ENCODE results near the gene FAM131A. TPM values are rescaled to one million over a fixed set of nuclear protein-coding genes. Genes with fewer than 3 reads are reported as not detected.

Gene FAM131A
- total and polyA plus RNA-seq, 2 of the 4 experiments (the other 2 are of a cell fraction) = 10.8 to 19.5 TPM

DNA sequence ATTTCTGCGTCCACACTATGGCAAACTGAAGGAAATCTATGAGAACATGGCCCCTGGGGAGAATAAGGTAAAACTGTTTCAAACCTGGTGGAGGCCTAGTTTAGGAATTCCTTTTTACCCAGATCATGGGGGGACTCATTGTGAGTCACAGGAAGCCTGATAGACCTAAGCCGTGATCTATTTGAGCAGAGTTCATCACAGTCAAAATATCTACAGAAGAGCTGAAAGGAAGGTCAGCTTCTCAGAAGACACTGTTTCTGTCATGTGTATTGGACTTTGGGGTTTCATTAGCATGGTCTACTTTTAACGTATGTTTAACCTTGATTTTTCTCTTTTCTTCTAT is 37.1 kb upstream of the FAM131A start:
- CTCF ChIA-PET = no interaction called here
- H3K4me2 ChIP-seq (ENCODE audit: low read depth, low read length) = peak overlapping the region; percentile 95
- TF ChIP-seq, protein P1, sequence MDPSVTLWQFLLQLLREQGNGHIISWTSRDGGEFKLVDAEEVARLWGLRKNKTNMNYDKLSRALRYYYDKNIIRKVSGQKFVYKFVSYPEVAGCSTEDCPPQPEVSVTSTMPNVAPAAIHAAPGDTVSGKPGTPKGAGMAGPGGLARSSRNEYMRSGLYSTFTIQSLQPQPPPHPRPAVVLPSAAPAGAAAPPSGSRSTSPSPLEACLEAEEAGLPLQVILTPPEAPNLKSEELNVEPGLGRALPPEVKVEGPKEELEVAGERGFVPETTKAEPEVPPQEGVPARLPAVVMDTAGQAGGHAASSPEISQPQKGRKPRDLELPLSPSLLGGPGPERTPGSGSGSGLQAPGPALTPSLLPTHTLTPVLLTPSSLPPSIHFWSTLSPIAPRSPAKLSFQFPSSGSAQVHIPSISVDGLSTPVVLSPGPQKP (IDR thresholded peaks at IDR 0.05; ENCODE audit: borderline replicate concordance, low read depth, low read length) = no peak
- TF ChIP-seq MAZ (IDR thresholded peaks at IDR 0.05; ENCODE audit: borderline replicate concordance, low read depth, low read length) (no peak), CHD1 (IDR thresholded peaks at IDR 0.05; ENCODE audit: low read depth, low read length) (no peak), NFE2L2 (IDR thresholded peaks at IDR 0.05; ENCODE audit: low read depth, low read length) (no peak), POLR2A (IDR thresholded peaks at IDR 0.05; ENCODE audit: low read depth, low read length) (peak; percentile 25; the same call in 1 of the 2 replicates), RCOR1 (IDR thresholded peaks at IDR 0.05; ENCODE audit: insufficient replicate concordance, low read length) (no peak), FOS (IDR thresholded peaks at IDR 0.05; ENCODE audit: low read depth, low read length) (peak; percentile 19; the same call in 1 of the 2 replicates), BHLHE40 (IDR thresholded peaks at IDR 0.05; ENCODE audit: low read depth, low read length) (no peak), CEBPB (IDR thresholded peaks at IDR 0.05; ENCODE audit: low read depth, low read length) (no peak)
- TF ChIP-seq, protein P2, sequence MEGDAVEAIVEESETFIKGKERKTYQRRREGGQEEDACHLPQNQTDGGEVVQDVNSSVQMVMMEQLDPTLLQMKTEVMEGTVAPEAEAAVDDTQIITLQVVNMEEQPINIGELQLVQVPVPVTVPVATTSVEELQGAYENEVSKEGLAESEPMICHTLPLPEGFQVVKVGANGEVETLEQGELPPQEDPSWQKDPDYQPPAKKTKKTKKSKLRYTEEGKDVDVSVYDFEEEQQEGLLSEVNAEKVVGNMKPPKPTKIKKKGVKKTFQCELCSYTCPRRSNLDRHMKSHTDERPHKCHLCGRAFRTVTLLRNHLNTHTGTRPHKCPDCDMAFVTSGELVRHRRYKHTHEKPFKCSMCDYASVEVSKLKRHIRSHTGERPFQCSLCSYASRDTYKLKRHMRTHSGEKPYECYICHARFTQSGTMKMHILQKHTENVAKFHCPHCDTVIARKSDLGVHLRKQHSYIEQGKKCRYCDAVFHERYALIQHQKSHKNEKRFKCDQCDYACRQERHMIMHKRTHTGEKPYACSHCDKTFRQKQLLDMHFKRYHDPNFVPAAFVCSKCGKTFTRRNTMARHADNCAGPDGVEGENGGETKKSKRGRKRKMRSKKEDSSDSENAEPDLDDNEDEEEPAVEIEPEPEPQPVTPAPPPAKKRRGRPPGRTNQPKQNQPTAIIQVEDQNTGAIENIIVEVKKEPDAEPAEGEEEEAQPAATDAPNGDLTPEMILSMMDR (conservative IDR thresholded peaks at IDR 0.05; ENCODE audit: low read depth, low read length) = no peak
- H2BK5ac ChIP-seq (ENCODE audit: low read depth, low read length, poor library complexity, severe bottlenecking) = peak overlapping the region; percentile 85
- peaks cover 44% of the 10 kb centered on the region for H4K20me1 ChIP-seq (ENCODE audit: insufficient read depth, low read length)
- in situ Hi-C loops (cut with MboI; ENCODE audit: low sequenced_read_pairs) (no loop called here), dilution Hi-C loops (cut with HindIII; ENCODE audit: low sequenced_read_pairs, unreplicated experiment) (no loop called here), intact Hi-C loops (cut with micrococcal nuclease) (no loop called here)
- peak overlapping the region; percentile 62 for H3K14ac ChIP-seq (replicated peaks; ENCODE audit: low read depth, low read length)
- peaks cover 2% of the 10 kb centered on the region; the same call in 1 of the 2 replicates for H3K4me1 ChIP-seq (ENCODE audit: control insufficient read depth, insufficient read depth, low read length)
- no peaks in the 10 kb centered on the region for H3K27me3 ChIP-seq (ENCODE audit: control insufficient read depth, insufficient read depth, low read length)
- H2BK120ac ChIP-seq (ENCODE audit: low read depth, low read length) = peak overlapping the region; percentile 64; the same call in 1 of the 2 replicates
- peak overlapping the region; percentile 96 for H3K4me3 ChIP-seq (ENCODE audit: insufficient read depth, low read depth, low read length)
- peak overlapping the region; percentile 62; the same call in 1 of the 2 replicates for H3K27ac ChIP-seq (ENCODE audit: insufficient read depth, low read length)
- H3K9ac ChIP-seq (ENCODE audit: low read depth, low read length) = peak overlapping the region; percentile 93
- H3K23ac ChIP-seq (ENCODE audit: low read depth, low read length) = peak overlapping the region; percentile 96; the same call in 1 of the 2 replicates
- no peak overlapping the region for H2AK9ac ChIP-seq (replicated peaks; ENCODE audit: low read depth, low read length, poor library complexity)
- no peaks in the 10 kb centered on the region; the same call in 1 of the 2 replicates for H3K9me1 ChIP-seq (ENCODE audit: insufficient read depth, low read length)
- ATAC-seq (ENCODE audit: low read depth) = no peak
- peak; percentile 75 for DNase-seq
- H3K56ac ChIP-seq (ENCODE audit: extremely low read depth, insufficient read depth, low read length) = no peak overlapping the region; the same call in 1 of the 2 replicates
- POLR2A ChIA-PET (ENCODE audit: unreplicated experiment) = no interaction called here
- peak overlapping the region; percentile 0 to 67; a peak in 1 of 4 replicates for H4K8ac ChIP-seq (ENCODE audit: low read depth in 2 of 2, low read length in 2 of 2)
- peak overlapping the region; percentile 58; the same call in 1 of the 2 replicates for H2AK5ac ChIP-seq (ENCODE audit: low read depth, low read length)
- peak overlapping the region; percentile 76; the same call in 1 of the 2 replicates for H3K4ac ChIP-seq (ENCODE audit: low read depth, low read length)
- H3K36me3 ChIP-seq (ENCODE audit: control insufficient read depth, insufficient read depth, low read length) = peaks cover 41% of the 10 kb centered on the region
- no peak overlapping the region for H2AFZ ChIP-seq (replicated peaks; ENCODE audit: low read length, poor library complexity)
- no peaks in the 10 kb centered on the region for H3K9me3 ChIP-seq (ENCODE audit: control insufficient read depth, insufficient read depth, low read length)
- H3K79me1 ChIP-seq (ENCODE audit: low read depth in 1 of 2, low read length in 2 of 2) = peaks cover 27 to 49% of the 10 kb centered on the region in 2 experiments
- H2BK20ac ChIP-seq (ENCODE audit: low read depth, low read length) = no peak overlapping the region
- 0 out of 2 replicates have a peak overlapping the region, but pooled peaks have one; percentile 25 for H4K5ac ChIP-seq (ENCODE audit: low read depth, low read length)
- no TSS peak for BruUV-seq (replicated peaks)
- H3K18ac ChIP-seq (ENCODE audit: low read depth, low read length) = no peak overlapping the region
- H4K91ac ChIP-seq (ENCODE audit: insufficient read depth, low read depth, low read length) = no peak overlapping the region
- no CpG with 5 or more reads among the region's 3 CpGs for WGBS, 2 experiments (ENCODE audit: extremely low coverage in 2 of 2, insufficient read length in 1 of 2)
- H2BK15ac ChIP-seq (ENCODE audit: low read depth, low read length) = no peak overlapping the region

Data from IMR-90 (cell line).